MM.1S (cell line): Measurements from ENCODE around the gene POFUT2.

Experiments used
- DNase-seq: peaks from one replicate; pipeline ENCODE4 v3.0.0-alpha.2; 2015
- H2AFZ ChIP-seq: fragments of 300-600 bp; sonication (generic); 2 replicates; pipeline ENCODE4 v1.6.0; 2016; ENCODE audit warnings: antibody characterized with exemption, low read length
- H3F3A ChIP-seq: fragments of 300-600 bp; sonication (generic); 2 replicates; pipeline ENCODE4 v1.6.1; 2016; ENCODE audit warnings: mild to moderate bottlenecking, antibody characterized with exemption, low read length, moderate library complexity, mixed read lengths; ENCODE audit not compliant: insufficient read depth
- H3K27ac ChIP-seq: fragments of 300-600 bp; sonication (generic); 2 replicates; pipeline ENCODE4 v1.5.1; 2016; ENCODE audit warnings: mild to moderate bottlenecking, low read length
- H3K27me3 ChIP-seq: fragments of 300-600 bp; sonication (generic); replicated peaks from 2 replicates; pipeline ENCODE4 v1.6.0; 2016; ENCODE audit warnings: low read length; ENCODE audit not compliant: insufficient read depth
- H3K36me3 ChIP-seq: fragments of 300-600 bp; sonication (generic); replicated peaks from 2 replicates; pipeline ENCODE4 v1.6.1; 2016; ENCODE audit warnings: mild to moderate bottlenecking, low read length, mixed read lengths; ENCODE audit not compliant: insufficient read depth
- H3K4me1 ChIP-seq: fragments of 300-600 bp; sonication (generic); 2 replicates; pipeline ENCODE4 v1.6.1; 2016; ENCODE audit warnings: low read length, mixed read lengths
- H3K4me2 ChIP-seq: fragments of 300-600 bp; sonication (generic); 2 replicates; pipeline ENCODE4 v1.6.0; 2016; ENCODE audit warnings: low read depth, low read length
- H3K4me3 ChIP-seq: fragments of 300-600 bp; sonication (generic); 2 replicates; pipeline ENCODE4 v1.5.1; 2016; ENCODE audit warnings: low read length, mixed read lengths
- H3K79me2 ChIP-seq: fragments of 300-600 bp; sonication (generic); 2 replicates; pipeline ENCODE4 v1.6.1; 2016; ENCODE audit warnings: mixed run types, low read length, mixed read lengths
- H3K9ac ChIP-seq: fragments of 300-600 bp; sonication (generic); 2 replicates; pipeline ENCODE4 v1.6.1; 2016; ENCODE audit warnings: low read length, mixed read lengths
- H3K9me2 ChIP-seq: fragments of 300-600 bp; sonication (generic); replicated peaks from 2 replicates; pipeline ENCODE4 v1.6.1; 2016; ENCODE audit warnings: mild to moderate bottlenecking, low read length, mixed read lengths; ENCODE audit not compliant: insufficient read depth
- H3K9me3 ChIP-seq: fragments of 300-600 bp; sonication (generic); replicated peaks from 2 replicates; pipeline ENCODE4 v1.6.1; 2016; ENCODE audit warnings: mild to moderate bottlenecking, low read length, mixed read lengths; ENCODE audit not compliant: insufficient read depth
- H4K20me1 ChIP-seq: fragments of 300-600 bp; sonication (generic); 2 replicates; pipeline ENCODE4 v1.6.1; 2016; ENCODE audit warnings: mild to moderate bottlenecking, low read length, moderate library complexity, mixed read lengths; ENCODE audit not compliant: insufficient read depth
- EZH2 ChIP-seq: fragments of 300-600 bp; sonication (generic); optimal IDR thresholded peaks from 2 replicates; pipeline ENCODE3; 2017; ENCODE audit warnings: low read depth, mild to moderate bottlenecking, antibody characterized with exemption, low read length, mixed read lengths
- EZH2phosphoT487 ChIP-seq: fragments of 300-600 bp; sonication (generic); IDR thresholded peaks from 2 replicates; pipeline ENCODE4 v1.6.1; 2018; ENCODE audit warnings: antibody characterized with exemption, low read length
- TF ChIP-seq, protein P1 (sequence below): fragments of 300-600 bp; sonication (generic); IDR thresholded peaks from 2 replicates; pipeline ENCODE4 v1.5.1; 2016; ENCODE audit warnings: antibody characterized with exemption, low read length, mixed read lengths

The POFUT2 gene

DNA sequence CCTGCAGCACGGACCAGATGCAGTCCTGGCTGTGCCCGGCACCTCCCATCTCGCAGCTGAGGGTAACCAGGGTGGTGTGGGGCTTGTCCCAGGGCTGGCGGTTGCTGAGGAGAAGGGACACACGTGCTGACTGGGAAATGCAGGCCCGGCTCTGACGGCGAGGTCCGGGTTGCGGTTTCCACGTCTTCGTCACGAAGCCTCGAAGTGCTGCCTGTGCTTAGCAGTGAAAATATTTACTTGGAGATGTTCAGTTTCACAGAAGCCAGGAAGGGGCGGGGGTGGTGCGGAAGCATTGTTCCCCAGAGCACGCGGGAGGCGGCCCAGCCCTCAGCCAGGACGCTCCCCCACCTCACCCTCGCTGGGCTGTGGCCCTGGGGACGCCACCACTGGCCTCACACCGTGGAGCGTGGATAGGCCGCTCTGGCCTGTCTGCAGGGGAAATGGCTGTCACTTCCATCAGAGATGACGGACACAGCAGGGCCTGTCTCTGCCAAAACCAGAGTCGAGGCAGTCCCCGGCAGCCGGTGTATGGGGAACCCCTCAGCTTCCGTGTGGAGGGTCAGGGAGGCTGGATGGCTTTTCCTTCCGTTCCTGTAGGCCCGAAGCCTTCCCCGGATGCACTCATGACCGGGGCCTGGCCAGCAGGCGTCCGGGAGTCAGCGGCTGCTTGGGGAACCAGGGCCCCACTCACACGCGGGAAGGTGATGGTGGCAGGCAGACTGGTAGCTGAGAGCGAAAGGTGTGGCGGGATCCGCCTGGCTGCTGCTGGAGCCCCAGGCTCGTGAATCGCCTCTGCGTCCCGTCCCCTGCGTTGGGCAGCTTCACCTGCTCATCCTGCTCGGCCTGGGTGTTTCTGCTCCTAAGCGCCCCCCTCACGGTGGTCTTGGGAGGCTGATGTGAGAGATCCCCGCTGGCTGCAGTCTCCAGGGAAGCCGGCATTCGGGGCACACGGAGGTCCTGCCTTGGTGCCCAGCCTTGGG, 14.7 kb upstream of the POFUT2 start:
- Histone ChIP-seq H3K27me3 (peaks cover 100% of the 10 kb centered on the region), H4K20me1 (no peaks in the 10 kb centered on the region), H3K36me3 (no peaks in the 10 kb centered on the region), H3K9me2 (no peaks in the 10 kb centered on the region), H3F3A (no peaks in the 10 kb centered on the region), H3K79me2 (no peaks in the 10 kb centered on the region), H3K4me2 (peak overlapping the region; percentile 26; the same call in 1 of the 2 replicates), H3K9ac (no peak overlapping the region), H3K4me3 (no peak overlapping the region), H3K27ac (no peak overlapping the region), H2AFZ (no peak overlapping the region), H3K9me3 (no peaks in the 10 kb centered on the region), H3K4me1 (0 out of 2 replicates have a peak, but pooled peaks cover 5% of the 10 kb centered on the region)
- DNase-seq = peak; percentile 46
- TF ChIP-seq, protein P1, sequence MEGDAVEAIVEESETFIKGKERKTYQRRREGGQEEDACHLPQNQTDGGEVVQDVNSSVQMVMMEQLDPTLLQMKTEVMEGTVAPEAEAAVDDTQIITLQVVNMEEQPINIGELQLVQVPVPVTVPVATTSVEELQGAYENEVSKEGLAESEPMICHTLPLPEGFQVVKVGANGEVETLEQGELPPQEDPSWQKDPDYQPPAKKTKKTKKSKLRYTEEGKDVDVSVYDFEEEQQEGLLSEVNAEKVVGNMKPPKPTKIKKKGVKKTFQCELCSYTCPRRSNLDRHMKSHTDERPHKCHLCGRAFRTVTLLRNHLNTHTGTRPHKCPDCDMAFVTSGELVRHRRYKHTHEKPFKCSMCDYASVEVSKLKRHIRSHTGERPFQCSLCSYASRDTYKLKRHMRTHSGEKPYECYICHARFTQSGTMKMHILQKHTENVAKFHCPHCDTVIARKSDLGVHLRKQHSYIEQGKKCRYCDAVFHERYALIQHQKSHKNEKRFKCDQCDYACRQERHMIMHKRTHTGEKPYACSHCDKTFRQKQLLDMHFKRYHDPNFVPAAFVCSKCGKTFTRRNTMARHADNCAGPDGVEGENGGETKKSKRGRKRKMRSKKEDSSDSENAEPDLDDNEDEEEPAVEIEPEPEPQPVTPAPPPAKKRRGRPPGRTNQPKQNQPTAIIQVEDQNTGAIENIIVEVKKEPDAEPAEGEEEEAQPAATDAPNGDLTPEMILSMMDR = no peak
- peak; percentile 16 for TF ChIP-seq EZH2
- TF ChIP-seq EZH2phosphoT487 = peak; percentile 31; the same call in 1 of the 2 replicates

DNA sequence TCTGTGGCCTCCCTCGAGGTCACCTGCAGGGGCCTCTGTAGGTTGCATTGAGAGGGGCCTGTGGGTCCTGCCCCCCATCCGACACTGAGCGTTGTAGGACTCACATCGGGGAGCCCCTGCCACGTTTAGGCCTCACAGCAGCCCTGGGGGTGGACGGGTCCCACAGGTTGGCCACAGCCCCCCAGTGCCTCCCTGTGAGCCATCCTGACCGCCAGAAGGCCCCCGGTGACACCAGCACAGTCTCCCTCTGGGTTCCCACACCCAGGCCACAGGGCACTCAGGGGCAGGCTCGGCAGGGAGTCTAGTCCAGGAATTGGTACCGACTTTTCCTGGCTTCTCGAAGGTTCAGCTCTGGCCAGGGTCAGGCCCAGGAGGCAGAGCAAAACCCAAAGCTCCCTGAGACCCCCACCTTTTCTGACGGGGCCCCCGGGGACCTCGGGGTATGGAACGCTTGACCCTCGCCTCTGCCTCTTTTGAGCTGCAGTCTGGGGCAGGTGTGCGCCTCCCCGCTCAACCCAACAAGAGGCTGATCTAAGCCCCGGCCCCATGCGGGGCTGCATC, 13.9 kb upstream of the POFUT2 start:
- Histone ChIP-seq H3K4me3 (no peak overlapping the region), H3K4me1 (0 out of 2 replicates have a peak, but pooled peaks cover 5% of the 10 kb centered on the region), H3K9me2 (no peaks in the 10 kb centered on the region), H3K27me3 (peaks cover 100% of the 10 kb centered on the region), H3K9ac (no peak overlapping the region), H3K79me2 (no peaks in the 10 kb centered on the region), H3K9me3 (no peaks in the 10 kb centered on the region), H3K36me3 (no peaks in the 10 kb centered on the region), H3K4me2 (peak overlapping the region; percentile 26; the same call in 1 of the 2 replicates), H3K27ac (no peak overlapping the region), H3F3A (no peaks in the 10 kb centered on the region), H2AFZ (no peak overlapping the region), H4K20me1 (no peaks in the 10 kb centered on the region)
- no peak for DNase-seq
- TF ChIP-seq, protein P1 = no peak
- TF ChIP-seq EZH2 = no peak
- TF ChIP-seq EZH2phosphoT487 = no peak

DNA sequence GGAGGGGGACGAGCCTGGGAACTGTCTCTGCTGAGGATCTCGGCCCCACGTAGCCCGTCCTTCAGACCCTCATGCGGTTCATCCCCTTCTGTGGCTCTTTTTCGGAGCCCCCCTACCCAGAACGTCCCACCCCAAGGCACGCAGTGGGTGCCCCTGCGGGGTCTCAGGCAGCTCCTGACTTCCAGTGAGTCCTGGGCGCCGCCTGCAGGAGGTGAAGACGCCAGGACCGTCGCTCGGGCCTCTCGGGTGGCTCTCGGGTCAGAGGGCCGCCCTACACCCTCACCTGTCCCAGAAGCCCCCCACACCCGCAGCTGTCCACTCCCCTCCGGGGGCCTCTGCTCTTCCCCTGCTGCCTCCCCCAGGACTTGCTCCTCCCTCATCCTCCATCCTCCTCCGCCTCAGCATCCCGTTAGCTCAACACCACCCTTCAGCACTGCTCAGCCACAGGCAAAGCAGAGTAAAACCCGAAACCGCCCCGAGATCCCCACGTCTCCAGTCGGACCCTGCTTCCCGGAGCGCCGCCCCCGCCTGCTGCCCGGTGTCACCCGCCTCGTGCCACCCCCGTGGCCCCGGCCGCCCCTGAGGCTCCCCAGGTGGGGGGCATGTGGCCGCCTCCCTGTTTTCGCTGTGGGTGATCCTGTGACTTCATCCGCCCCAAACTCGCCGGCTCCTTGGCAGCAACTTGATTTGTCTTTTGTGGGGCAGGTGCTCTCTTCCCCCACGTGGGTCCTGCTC, 13.3 kb upstream of the POFUT2 start:
- Histone ChIP-seq H3K4me2 (no peak overlapping the region), H3F3A (no peaks in the 10 kb centered on the region), H2AFZ (no peak overlapping the region), H3K79me2 (no peaks in the 10 kb centered on the region), H3K27me3 (peaks cover 100% of the 10 kb centered on the region), H3K27ac (no peak overlapping the region), H4K20me1 (no peaks in the 10 kb centered on the region), H3K36me3 (no peaks in the 10 kb centered on the region), H3K4me3 (no peak overlapping the region), H3K9me2 (no peaks in the 10 kb centered on the region), H3K9me3 (no peaks in the 10 kb centered on the region), H3K9ac (no peak overlapping the region), H3K4me1 (0 out of 2 replicates have a peak, but pooled peaks cover 5% of the 10 kb centered on the region)
- TF ChIP-seq, protein P1 = no peak
- TF ChIP-seq EZH2 (no peak), EZH2phosphoT487 (no peak)
- no peak for DNase-seq
